Epithelial cell of proximal tubule (primary cell): ENCODE results near the gene TMEM248. TPM values are rescaled to one million over a fixed set of nuclear protein-coding genes. Genes with fewer than 3 reads are reported as not detected.

Experiments
- DNase-seq: peaks from one replicate; pipeline ENCODE4 v3.0.0-alpha.2; 2011; ENCODE audit warnings: low read depth
- H3K4me3 ChIP-seq: 2 replicates; pipeline ENCODE4 v1.5.1; 2011; ENCODE audit warnings: low read depth, mild to moderate bottlenecking, low read length
- CTCF ChIP-seq: conservative IDR thresholded peaks from 2 replicates; pipeline ENCODE4 v1.5.1; 2012; ENCODE audit warnings: low read depth, mild to moderate bottlenecking, low read length
- total RNA-seq: library from RNA; depleted of rRNA; stranded (reverse); fragments of >200 nt; gene quantifications from 2 replicates; pipeline ENCODE4 v1.2.3, GENCODE V29; 2015

Gene TMEM248
- total RNA-seq, 1 donor from 2014 or later = 58.6 TPM

GRCh38 chr7:66921918-66922486 lies 977 bp downstream of the TMEM248 start:
- DNase-seq = no peak
- peak overlapping the region; percentile 83 for H3K4me3 ChIP-seq
- TF ChIP-seq CTCF = no peak

GRCh38 chr7:66925255-66925654 lies 4.2 kb downstream of the TMEM248 start:
- TF ChIP-seq CTCF = no peak
- DNase-seq = no peak
- H3K4me3 ChIP-seq = no peak overlapping the region

- no peak overlapping the region for H3K4me3 ChIP-seq
- DNase-seq = no peak
- TF ChIP-seq CTCF = no peak
Observed at GRCh38 chr7:66927348-66927948, 6.4 kb downstream of the TMEM248 start.

- TF ChIP-seq CTCF = no peak
- no peak overlapping the region for H3K4me3 ChIP-seq
- DNase-seq = no peak
Observed at GRCh38 chr7:66928388-66928787, 7.4 kb downstream of the TMEM248 start.

GRCh38 chr7:66929165-66929564 lies 8.1 kb downstream of the TMEM248 start:
- TF ChIP-seq CTCF = no peak
- H3K4me3 ChIP-seq = no peak overlapping the region
- DNase-seq = no peak

- DNase-seq = no peak
- TF ChIP-seq CTCF = no peak
- H3K4me3 ChIP-seq = no peak overlapping the region
Observed at GRCh38 chr7:66929935-66930334, 8.9 kb downstream of the TMEM248 start.

- no peak for DNase-seq
- no peak overlapping the region for H3K4me3 ChIP-seq
- TF ChIP-seq CTCF = no peak
Observed at GRCh38 chr7:66930341-66930740, 9.3 kb downstream of the TMEM248 start.
